Measurements from ENCODE around the gene POTEF.

GRCh38 chr2:130158631-130159030, 29.6 kb upstream of the POTEF start:
- TF ChIP-seq EZH2 (IDR thresholded peaks at IDR 0.05; ENCODE audit: low read length): no peak
- TF ChIP-seq CTCF (optimal IDR thresholded peaks at IDR 0.05 in 1 of 3, IDR thresholded peaks at IDR 0.05 in 1 of 3, conservative IDR thresholded peaks at IDR 0.05 in 1 of 3; ENCODE audit: extremely low read depth in 1 of 3, insufficient read depth in 2 of 3, low read length in 3 of 3): no peak

Data from keratinocyte (primary cell).